SK-N-SH treated with all-trans-retinoic acid at 6 μM for 48 hours (cell line): Measurements from ENCODE around the gene CDK5R1.
A peak's percentile ranks its signal among the peaks of the same experiment; 100 is the strongest.

ENCODE experiments used
- ATAC-seq: fragments of 200-7000 bp; cut with Tn5 transposase; 3 replicates; pipeline ENCODE4 v1.9.1; 2020; ENCODE audit warnings: mild to moderate bottlenecking, moderate library complexity
- BACH2 ChIP-seq: fragments of 250-450 bp; sonication (Bioruptor Pico); IDR thresholded peaks from 2 replicates; pipeline ENCODE4 v1.9.0; 2021; ENCODE audit warnings: mild to moderate bottlenecking, borderline replicate concordance
- CREB5 ChIP-seq: fragments of 250-450 bp; sonication (Bioruptor Pico); IDR thresholded peaks from 2 replicates; pipeline ENCODE4 v1.5.1; 2020; ENCODE audit warnings: low read depth, mild to moderate bottlenecking, moderate library complexity
- CSDC2 ChIP-seq: fragments of 250-450 bp; sonication (Bioruptor Pico); IDR thresholded peaks from 2 replicates; pipeline ENCODE4 v1.5.0; 2020; ENCODE audit warnings: mild to moderate bottlenecking, moderate library complexity
- ESRRG ChIP-seq: fragments of 250-450 bp; sonication (Bioruptor Pico); IDR thresholded peaks from 2 replicates; pipeline ENCODE4 v1.6.1; 2021; ENCODE audit warnings: mild to moderate bottlenecking
- GLIS3 ChIP-seq: fragments of 250-450 bp; sonication (Bioruptor Pico); IDR thresholded peaks from 2 replicates; pipeline ENCODE4 v1.5.0; 2020; ENCODE audit warnings: mild to moderate bottlenecking, moderate library complexity
- ISL1 ChIP-seq: fragments of 250-450 bp; sonication (Bioruptor Pico); IDR thresholded peaks from 2 replicates; pipeline ENCODE4 v2.1.2; 2022; ENCODE audit warnings: mild to moderate bottlenecking, moderate library complexity
- OSR1 ChIP-seq: fragments of 250-450 bp; sonication (Bioruptor Pico); IDR thresholded peaks from 2 replicates; pipeline ENCODE4 v1.8.0; 2022; ENCODE audit warnings: moderate library complexity, mild to moderate bottlenecking, inconsistent platforms
- PATZ1 ChIP-seq: fragments of 250-450 bp; sonication (Bioruptor Pico); IDR thresholded peaks from 2 replicates; pipeline ENCODE4 v1.8.0; 2020; ENCODE audit warnings: mild to moderate bottlenecking, moderate library complexity, borderline replicate concordance
- PPARA ChIP-seq: fragments of 250-450 bp; sonication (Bioruptor Pico); IDR thresholded peaks from 2 replicates; pipeline ENCODE4 v1.5.0; 2020; ENCODE audit warnings: mild to moderate bottlenecking, borderline replicate concordance
- RARB ChIP-seq: fragments of 250-450 bp; sonication (Bioruptor Pico); IDR thresholded peaks from 2 replicates; pipeline ENCODE4 v1.8.0; 2021; ENCODE audit warnings: mild to moderate bottlenecking, moderate library complexity
- SNAI2 ChIP-seq: fragments of 250-450 bp; sonication (Bioruptor Pico); IDR thresholded peaks from 2 replicates; pipeline ENCODE4 v1.5.0; 2020; ENCODE audit warnings: mild to moderate bottlenecking, moderate library complexity
- TCF4 ChIP-seq: fragments of 250-450 bp; sonication (Bioruptor Pico); IDR thresholded peaks from 2 replicates; pipeline ENCODE4 v1.8.0; 2021; ENCODE audit warnings: mild to moderate bottlenecking, moderate library complexity, borderline replicate concordance
- TOX ChIP-seq: fragments of 250-450 bp; sonication (Bioruptor Pico); IDR thresholded peaks from 2 replicates; pipeline ENCODE4 v1.8.0; 2021; ENCODE audit warnings: mild to moderate bottlenecking, moderate library complexity, borderline replicate concordance
- TSHZ2 ChIP-seq: fragments of 250-450 bp; sonication (Bioruptor Pico); IDR thresholded peaks from 2 replicates; pipeline ENCODE4 v1.5.0; 2020; ENCODE audit warnings: mild to moderate bottlenecking, moderate library complexity
- ZC3H10 ChIP-seq: fragments of 250-450 bp; sonication (Bioruptor Pico); IDR thresholded peaks from 2 replicates; pipeline ENCODE4 v1.5.1; 2021; ENCODE audit warnings: mild to moderate bottlenecking, moderate library complexity
- ZFP3 ChIP-seq: fragments of 250-450 bp; sonication (Bioruptor Pico); IDR thresholded peaks from 2 replicates; pipeline ENCODE4 v1.5.0; 2020; ENCODE audit warnings: mild to moderate bottlenecking, moderate library complexity
- ZFP30 ChIP-seq: fragments of 450-650 bp; formaldehyde crosslinking; IDR thresholded peaks from 2 replicates; pipeline ENCODE4 v1.5.0; 2022; ENCODE audit warnings: mild to moderate bottlenecking, moderate library complexity
- ZNF565 ChIP-seq: fragments of 450-650 bp; formaldehyde crosslinking; conservative IDR thresholded peaks from 2 replicates; pipeline ENCODE4 v1.5.0; 2020; ENCODE audit warnings: low read depth, mild to moderate bottlenecking, moderate library complexity
- ZNF70 ChIP-seq: fragments of 450-650 bp; formaldehyde crosslinking; IDR thresholded peaks from 2 replicates; pipeline ENCODE4 v1.5.0; 2020; ENCODE audit warnings: mild to moderate bottlenecking, moderate library complexity
- TF ChIP-seq, protein P1 (sequence below): fragments of 250-450 bp; sonication (Bioruptor Pico); IDR thresholded peaks from 2 replicates; pipeline ENCODE4 v1.8.0; 2021; ENCODE audit warnings: low read depth, mild to moderate bottlenecking, moderate library complexity, borderline replicate concordance
- TF ChIP-seq, protein P2 (sequence below): fragments of 250-450 bp; sonication (Bioruptor Pico); IDR thresholded peaks from 2 replicates; pipeline ENCODE4 v1.5.1; 2021; ENCODE audit warnings: mild to moderate bottlenecking, moderate library complexity

The CDK5R1 gene

DNA sequence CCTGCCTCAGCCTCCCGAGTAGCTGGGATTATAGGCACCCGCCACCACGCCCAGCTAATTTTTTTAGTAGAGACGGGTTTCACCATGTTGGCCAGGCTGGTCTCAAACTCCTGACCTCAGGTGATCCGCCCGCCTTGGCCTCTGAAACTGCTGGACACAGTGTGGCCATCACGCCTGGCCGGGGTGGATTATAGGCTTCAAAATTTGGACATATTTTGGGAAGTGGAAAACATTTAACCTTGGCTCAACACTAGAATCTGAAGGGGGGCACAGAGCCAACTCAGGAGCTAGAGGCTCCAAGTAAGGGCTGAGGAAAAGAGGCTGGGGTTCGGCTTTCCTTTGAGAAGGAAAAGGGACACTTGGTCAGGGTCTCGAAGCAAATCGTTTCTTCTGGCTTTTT lies 2.2 kb upstream of the CDK5R1 start:
- no peak for ATAC-seq
- TF ChIP-seq GLIS3 (CRISPR knock-in tag), result no peak
- no peak for TF ChIP-seq ZC3H10
- no peak for TF ChIP-seq TOX
- TF ChIP-seq ZNF565 (CRISPR knock-in tag), result no peak
- no peak for TF ChIP-seq RARB
- TF ChIP-seq ZNF70 (CRISPR knock-in tag), result no peak
- TF ChIP-seq TSHZ2 (CRISPR knock-in tag), result no peak
- TF ChIP-seq ZFP3 (CRISPR knock-in tag), result no peak
- no peak for TF ChIP-seq PPARA

- ATAC-seq, result no peak
- no peak for TF ChIP-seq ZFP30 (CRISPR knock-in tag)
Measured at GRCh38 chr17:32485261-32486110, 1.3 kb upstream of the CDK5R1 start.

GRCh38 chr17:32486111-32486700 lies 587 bp upstream of the CDK5R1 start:
- ATAC-seq, result peak; percentile 74
- no peak for TF ChIP-seq PATZ1 (CRISPR knock-in tag)
- no peak for TF ChIP-seq ZC3H10
- no peak for TF ChIP-seq SNAI2
- TF ChIP-seq, protein P1, sequence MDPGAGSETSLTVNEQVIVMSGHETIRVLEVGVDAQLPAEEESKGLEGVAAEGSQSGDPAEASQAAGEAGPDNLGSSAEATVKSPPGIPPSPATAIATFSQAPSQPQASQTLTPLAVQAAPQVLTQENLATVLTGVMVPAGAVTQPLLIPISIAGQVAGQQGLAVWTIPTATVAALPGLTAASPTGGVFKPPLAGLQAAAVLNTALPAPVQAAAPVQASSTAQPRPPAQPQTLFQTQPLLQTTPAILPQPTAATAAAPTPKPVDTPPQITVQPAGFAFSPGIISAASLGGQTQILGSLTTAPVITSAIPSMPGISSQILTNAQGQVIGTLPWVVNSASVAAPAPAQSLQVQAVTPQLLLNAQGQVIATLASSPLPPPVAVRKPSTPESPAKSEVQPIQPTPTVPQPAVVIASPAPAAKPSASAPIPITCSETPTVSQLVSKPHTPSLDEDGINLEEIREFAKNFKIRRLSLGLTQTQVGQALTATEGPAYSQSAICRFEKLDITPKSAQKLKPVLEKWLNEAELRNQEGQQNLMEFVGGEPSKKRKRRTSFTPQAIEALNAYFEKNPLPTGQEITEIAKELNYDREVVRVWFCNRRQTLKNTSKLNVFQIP (CRISPR knock-in tag), result no peak
- no peak for TF ChIP-seq ZFP30 (CRISPR knock-in tag)
- no peak for TF ChIP-seq ZFP3 (CRISPR knock-in tag)
- TF ChIP-seq ZNF565 (CRISPR knock-in tag), result no peak
- TF ChIP-seq BACH2 (CRISPR knock-in tag), result no peak
- TF ChIP-seq CREB5 (CRISPR knock-in tag), result no peak
- TF ChIP-seq CSDC2 (CRISPR knock-in tag), result no peak
- TF ChIP-seq TOX, result no peak
- TF ChIP-seq TCF4, result no peak
- TF ChIP-seq GLIS3 (CRISPR knock-in tag), result no peak
- TF ChIP-seq RARB, result no peak
- no peak; the same call in 1 of the 2 replicates for TF ChIP-seq TSHZ2 (CRISPR knock-in tag)
- TF ChIP-seq ISL1 (CRISPR knock-in tag), result no peak
- TF ChIP-seq ESRRG (CRISPR knock-in tag), result no peak
- TF ChIP-seq ZNF70 (CRISPR knock-in tag), result no peak
- TF ChIP-seq OSR1 (CRISPR knock-in tag), result no peak
- TF ChIP-seq, protein P2, sequence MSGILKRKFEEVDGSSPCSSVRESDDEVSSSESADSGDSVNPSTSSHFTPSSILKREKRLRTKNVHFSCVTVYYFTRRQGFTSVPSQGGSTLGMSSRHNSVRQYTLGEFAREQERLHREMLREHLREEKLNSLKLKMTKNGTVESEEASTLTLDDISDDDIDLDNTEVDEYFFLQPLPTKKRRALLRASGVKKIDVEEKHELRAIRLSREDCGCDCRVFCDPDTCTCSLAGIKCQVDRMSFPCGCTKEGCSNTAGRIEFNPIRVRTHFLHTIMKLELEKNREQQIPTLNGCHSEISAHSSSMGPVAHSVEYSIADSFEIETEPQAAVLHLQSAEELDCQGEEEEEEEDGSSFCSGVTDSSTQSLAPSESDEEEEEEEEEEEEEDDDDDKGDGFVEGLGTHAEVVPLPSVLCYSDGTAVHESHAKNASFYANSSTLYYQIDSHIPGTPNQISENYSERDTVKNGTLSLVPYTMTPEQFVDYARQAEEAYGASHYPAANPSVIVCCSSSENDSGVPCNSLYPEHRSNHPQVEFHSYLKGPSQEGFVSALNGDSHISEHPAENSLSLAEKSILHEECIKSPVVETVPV (CRISPR knock-in tag), result no peak
